WTC11 (cell line): ENCODE results near the gene EVI2A. TPM values are rescaled to one million over a fixed set of nuclear protein-coding genes. Genes with fewer than 3 reads are reported as not detected.

Experiments used
- ATAC-seq: fragments of 200-7000 bp; cut with Tn5 transposase; 2 replicates; pipeline ENCODE4 v1.10.0; 2021; ENCODE audit warnings: mild to moderate bottlenecking, moderate library complexity
- CTCF ChIA-PET: fragments of 300-600 bp; sonication (Branson Sonifier 250); formaldehyde crosslinking; loops from one replicate; lab custom pipeline; 2021; ENCODE audit warnings: antibody characterized with exemption; lab: Charles Lee
- POLR2A ChIA-PET: fragments of 350-600 bp; sonication (Branson Sonifier 250); formaldehyde crosslinking; loops from one replicate; lab custom pipeline; 2021; ENCODE audit warnings: antibody characterized with exemption; lab: Charles Lee
- DNase-seq: peaks from one replicate; pipeline ENCODE4 v3.0.0; 2021; ENCODE audit warnings: low spot score
- H3K27ac Mint-ChIP-seq: 2 replicates; pipeline ENCODE4 v1.8.0; 2021; ENCODE audit warnings: mixed read lengths
- H3K27me3 Mint-ChIP-seq: 2 replicates; pipeline ENCODE4 v1.8.0; 2021; ENCODE audit warnings: low read depth, mild to moderate bottlenecking, moderate library complexity, mixed read lengths
- H3K36me3 Mint-ChIP-seq: 2 replicates; pipeline ENCODE4 v1.8.0; 2021; ENCODE audit warnings: mixed read lengths
- H3K4me1 Mint-ChIP-seq: 2 replicates; pipeline ENCODE4 v1.8.0; 2022; ENCODE audit warnings: mixed read lengths
- H3K4me3 Mint-ChIP-seq: 2 replicates; pipeline ENCODE4 v1.8.0; 2021; ENCODE audit warnings: mild to moderate bottlenecking, moderate library complexity, mixed read lengths
- H3K9me3 Mint-ChIP-seq: 2 replicates; pipeline ENCODE4 v1.8.0; 2021; ENCODE audit warnings: mixed read lengths
- ATF2 ChIP-seq: sonication (generic); formaldehyde crosslinking; IDR thresholded peaks from 2 replicates; pipeline ENCODE4 v1.8.1; 2022; ENCODE audit warnings: low read depth, missing genetic modification reagents, borderline replicate concordance
- CREM ChIP-seq: sonication (generic); formaldehyde crosslinking; IDR thresholded peaks from 2 replicates; pipeline ENCODE4 v1.8.1; 2022; ENCODE audit warnings: mild to moderate bottlenecking, missing genetic modification reagents, moderate library complexity
- CTCF ChIP-seq: fragments of 200-600 bp; IDR thresholded peaks from 2 replicates; pipeline ENCODE4 v1.8.0; 2022; ENCODE audit warnings: antibody characterized with exemption
- KAT7 ChIP-seq: sonication (generic); formaldehyde crosslinking; IDR thresholded peaks from 2 replicates; pipeline ENCODE4 v1.8.1; 2023; ENCODE audit warnings: missing genetic modification reagents, mild to moderate bottlenecking, borderline replicate concordance
- NR2C2 ChIP-seq: sonication (generic); formaldehyde crosslinking; IDR thresholded peaks from 2 replicates; pipeline ENCODE4 v1.8.0; 2022; ENCODE audit warnings: mild to moderate bottlenecking, missing genetic modification reagents
- PRDM15 ChIP-seq: sonication (generic); formaldehyde crosslinking; IDR thresholded peaks from 2 replicates; pipeline ENCODE4 v1.8.0; 2022; ENCODE audit warnings: missing genetic modification reagents
- SOX15 ChIP-seq: fragments of 250-450 bp; sonication (Bioruptor Pico); IDR thresholded peaks from 2 replicates; pipeline ENCODE4 v1.9.0; 2021; ENCODE audit warnings: mild to moderate bottlenecking
- SP1 ChIP-seq: sonication (generic); formaldehyde crosslinking; conservative IDR thresholded peaks from 2 replicates; pipeline ENCODE4 v1.8.1; 2022; ENCODE audit warnings: missing genetic modification reagents
- TP53 ChIP-seq: sonication (generic); formaldehyde crosslinking; IDR thresholded peaks from 2 replicates; pipeline ENCODE4 v1.8.1; 2023; ENCODE audit warnings: mild to moderate bottlenecking, missing genetic modification reagents
- ZNF263 ChIP-seq: sonication (generic); formaldehyde crosslinking; IDR thresholded peaks from 2 replicates; pipeline ENCODE4 v1.8.1; 2022; ENCODE audit warnings: low read depth, mild to moderate bottlenecking, moderate library complexity, missing genetic modification reagents
- ZNF423 ChIP-seq: fragments of 250-450 bp; sonication (Bioruptor Pico); IDR thresholded peaks from 2 replicates; pipeline ENCODE4 v2.1.2; 2022; ENCODE audit warnings: mild to moderate bottlenecking, moderate library complexity
- ZNF512 ChIP-seq: sonication (generic); formaldehyde crosslinking; IDR thresholded peaks from 2 replicates; pipeline ENCODE4 v1.8.1; 2022; ENCODE audit warnings: missing genetic modification reagents, borderline replicate concordance
- ZNF532 ChIP-seq: fragments of 250-450 bp; sonication (Bioruptor Pico); IDR thresholded peaks from 2 replicates; pipeline ENCODE4 v1.9.0; 2021; ENCODE audit warnings: mild to moderate bottlenecking, borderline replicate concordance
- total RNA-seq: library from RNA; stranded (reverse); gene quantifications from 3 replicates; pipeline ENCODE4 v1.2.3, GENCODE V29; 2021

The EVI2A gene
- total RNA-seq, 1 experiment from 2014 or later, result 0.15 TPM

GRCh38 chr17:31369266-31369665 lies 47.8 kb upstream of the EVI2A start:
- Mint-ChIP-seq H3K4me3 (no peak overlapping the region), H3K27ac (0 out of 2 replicates have a peak overlapping the region, but pooled peaks have one; percentile 51), H3K4me1 (peaks cover 9% of the 10 kb centered on the region)
- ATAC-seq (no peak), DNase-seq (no peak)
- POLR2A ChIA-PET, result no interaction called here
- CTCF ChIA-PET, result interaction anchor here (0.7 to 1.2 kb wide), 3 partner anchors 20 to 301 kb away, joined by 3 to 8 read pairs (median 4); no protein-coding TSS in a partner anchor
- TF ChIP-seq ATF2, result no peak
- no peak for TF ChIP-seq TP53 (CRISPR knock-in tag)
- no peak for TF ChIP-seq ZNF423 (CRISPR knock-in tag)
- TF ChIP-seq SOX15 (CRISPR knock-in tag), result no peak
- no peak for TF ChIP-seq NR2C2 (CRISPR knock-in tag)
- no peak for TF ChIP-seq CREM (CRISPR knock-in tag)
- TF ChIP-seq KAT7 (CRISPR knock-in tag), result no peak
- TF ChIP-seq CTCF, result no peak
- TF ChIP-seq, all 79 proteins: peak for 0
- no peaks in the 10 kb centered on the region for H3K9me3 Mint-ChIP-seq
- peaks cover under 1% of the 10 kb centered on the region; the same call in 1 of the 2 replicates for H3K36me3 Mint-ChIP-seq
- no peaks in the 10 kb centered on the region for H3K27me3 Mint-ChIP-seq

GRCh38 chr17:31366088-31366487 lies 44.7 kb upstream of the EVI2A start:
- Mint-ChIP-seq H3K27me3 (no peaks in the 10 kb centered on the region), H3K36me3 (peaks cover 8% of the 10 kb centered on the region), H3K4me3 (no peak overlapping the region), H3K9me3 (no peaks in the 10 kb centered on the region), H3K4me1 (peaks cover 13% of the 10 kb centered on the region), H3K27ac (no peak overlapping the region)
- CTCF ChIA-PET, result interaction anchor here (0.7 to 2.2 kb wide), 2 partner anchors 12 to 23 kb away, joined by 3 to 13 read pairs; no protein-coding TSS in a partner anchor
- TF ChIP-seq ZNF512, result no peak
- no peak for TF ChIP-seq SP1 (CRISPR knock-in tag)
- no peak for TF ChIP-seq ZNF263
- no peak for TF ChIP-seq PRDM15 (CRISPR knock-in tag)
- no peak for TF ChIP-seq ZNF532 (CRISPR knock-in tag)
- POLR2A ChIA-PET, result no interaction called here
- DNase-seq, result no peak
- ATAC-seq, result no peak
